Measurements from ENCODE around the gene AHRR.
"Not testable (repeated sequence)": the region's sequence is repeated elsewhere in the genome, so short reads cannot be mapped to it uniquely, and the experiment has no call there.

AHRR gene
- total RNA-seq: 0.19 to 5.7 (median 0.27) reads per million in 3 experiments

DNA sequence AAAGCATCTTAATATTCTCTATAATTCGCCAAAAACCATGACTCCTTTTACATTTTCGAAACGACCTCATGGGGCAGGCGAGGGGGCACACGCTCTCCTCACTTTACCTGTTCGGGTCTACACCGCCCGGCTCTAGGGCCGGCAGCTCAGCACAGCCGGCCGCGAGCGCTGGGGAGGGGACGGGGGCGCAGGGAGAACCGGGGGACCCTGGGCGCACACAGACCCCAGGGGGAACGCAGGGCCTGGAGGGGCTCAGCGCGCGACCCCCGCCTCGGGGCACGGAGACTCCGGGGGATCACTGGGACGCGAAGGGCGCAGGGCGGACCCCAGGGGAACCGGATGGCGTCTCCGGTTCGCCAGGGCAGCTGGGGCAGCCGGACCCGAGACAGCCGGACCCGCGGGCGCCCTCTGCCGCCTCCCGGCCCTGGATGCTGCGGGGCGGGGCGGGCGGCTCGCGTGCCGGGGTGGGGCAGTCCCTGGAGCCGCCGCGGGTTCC lies at the start of gene AHRR:
AHRR (plus strand) TSS at position 485 of the 496 bp plus-strand sequence. CDS start 22,189 bp downstream, outside the sequence.
- DNase-seq: no peak

DNA sequence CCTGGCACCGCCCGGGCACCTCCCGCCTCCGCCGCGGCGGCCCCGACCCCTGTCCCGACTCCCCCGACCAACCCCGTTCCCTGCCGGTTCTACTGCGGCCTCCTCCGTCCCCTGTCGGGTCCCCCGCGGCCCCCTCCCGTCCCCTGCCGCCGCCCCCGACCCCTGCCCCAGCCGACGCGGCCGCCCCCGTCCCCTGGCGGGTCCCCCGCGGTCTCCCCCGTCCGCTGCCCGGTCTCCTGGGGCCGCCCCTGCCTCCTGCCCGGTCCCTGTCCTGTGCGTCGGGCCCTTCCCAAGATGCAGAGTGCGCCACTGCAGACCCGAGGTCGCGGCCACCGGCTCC lies 49.7 kb upstream of the AHRR start:
- not testable (repeated sequence) for DNase-seq

DNA sequence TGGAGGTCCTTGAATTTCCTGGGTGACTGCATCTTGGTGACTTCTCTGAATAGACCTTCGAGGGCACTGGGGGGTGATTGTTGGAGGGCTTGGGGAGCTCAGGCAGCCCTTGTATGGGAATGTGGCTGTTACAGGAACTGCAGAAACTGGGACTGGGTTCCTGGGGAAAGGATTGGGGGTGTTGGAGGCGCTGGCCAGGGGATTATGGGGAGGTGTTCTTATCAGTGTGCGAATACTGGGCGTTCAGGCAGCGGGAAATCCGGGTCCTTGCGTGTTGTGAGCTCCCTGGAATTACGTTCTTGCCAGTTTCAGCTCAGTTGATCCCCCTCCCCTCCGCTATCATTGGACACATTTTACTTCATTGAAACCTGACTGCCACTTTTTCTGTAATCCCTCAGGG lies 48.4 kb upstream of the AHRR start:
- not testable (repeated sequence) for DNase-seq

DNA sequence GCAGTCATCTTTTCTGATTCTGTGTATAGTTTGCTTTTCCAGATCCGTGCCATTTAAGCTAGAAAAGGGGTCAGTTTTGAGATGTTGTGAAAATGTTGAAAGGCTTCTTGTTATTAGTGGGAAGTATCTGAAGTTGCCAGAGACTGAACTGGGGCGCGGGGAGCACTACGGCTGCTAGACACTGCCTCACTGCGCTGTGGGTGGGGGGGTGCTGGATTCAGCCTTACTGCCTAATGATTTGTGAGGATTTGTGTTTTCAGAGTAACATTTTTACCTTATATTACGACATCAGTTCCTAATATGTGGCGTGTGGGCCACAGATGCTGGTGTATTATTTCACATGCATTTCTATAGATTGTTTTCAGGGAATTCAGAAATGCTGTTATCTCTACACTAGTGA lies 48.0 kb upstream of the AHRR start:
- not testable (repeated sequence) for DNase-seq

DNA sequence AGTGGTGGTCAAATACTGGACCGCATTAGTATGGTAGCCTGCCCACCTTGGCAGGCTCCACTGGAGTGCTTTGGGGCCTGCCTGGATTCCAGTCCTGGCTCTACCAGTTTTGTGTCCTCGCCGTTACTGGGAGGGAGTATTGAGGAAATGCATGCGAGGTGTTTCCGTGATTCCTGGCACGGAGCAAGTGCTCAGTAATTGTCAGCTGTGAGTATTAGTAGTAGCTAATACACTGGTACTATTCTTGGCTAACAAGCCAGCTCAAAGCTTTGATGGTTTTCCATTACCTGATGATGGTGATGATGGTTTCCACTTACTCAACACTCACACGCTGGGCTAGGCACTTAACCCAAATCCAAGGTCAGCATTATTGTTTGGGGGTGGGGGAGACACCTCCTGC lies 47.2 kb upstream of the AHRR start:
- DNase-seq: not testable (repeated sequence)

DNA sequence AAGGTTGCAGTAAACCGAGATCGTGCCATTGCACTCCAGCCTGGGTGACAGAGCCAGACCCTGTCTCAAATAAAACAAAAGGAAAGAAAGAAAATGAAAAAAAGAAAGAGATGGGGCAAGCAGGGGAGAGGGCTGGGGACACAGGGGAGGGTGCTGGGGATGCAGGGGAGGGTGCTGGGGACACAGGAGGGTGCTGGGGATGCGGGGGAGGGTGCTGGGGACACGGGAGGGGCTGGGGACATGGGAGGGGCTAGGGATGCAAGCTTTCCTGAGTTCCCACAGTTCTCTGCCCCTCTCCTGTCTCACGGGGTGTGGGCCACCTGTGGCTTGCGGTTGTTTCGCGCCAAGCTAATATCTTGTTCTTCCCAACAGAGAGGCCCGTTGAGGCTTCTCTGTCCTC lies 42.9 kb upstream of the AHRR start:
- DNase-seq: no peak

DNA sequence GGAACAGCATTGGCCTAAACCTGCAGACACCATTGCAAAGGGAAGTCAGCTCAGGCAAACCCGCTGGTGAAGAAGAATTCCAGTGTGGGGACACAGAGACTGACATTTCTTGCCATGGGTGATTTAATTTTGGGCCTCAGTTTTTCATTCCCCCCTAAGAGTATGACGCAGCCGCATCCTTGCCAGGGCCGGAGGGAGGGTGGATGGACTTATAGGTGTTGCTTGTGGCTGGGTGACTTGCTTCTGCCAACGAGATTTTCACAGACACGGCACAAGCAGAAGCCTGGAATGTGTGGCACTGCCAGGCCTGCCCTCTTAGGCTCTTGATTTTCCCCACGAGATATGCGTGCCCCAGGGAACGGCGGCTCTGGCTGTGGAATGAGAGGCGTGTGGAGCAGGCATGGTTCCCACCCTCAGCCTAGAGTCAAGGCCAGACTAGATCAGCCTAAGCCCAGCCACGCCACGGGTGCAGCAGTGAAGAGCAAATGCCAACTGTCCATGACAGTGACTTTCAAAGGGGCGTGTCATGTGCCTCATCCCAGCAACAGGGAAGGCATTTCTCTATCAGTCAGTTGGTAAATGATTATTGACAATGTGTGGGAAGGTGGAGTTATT lies 42.4 kb upstream of the AHRR start:
- not testable (repeated sequence) for DNase-seq

DNA sequence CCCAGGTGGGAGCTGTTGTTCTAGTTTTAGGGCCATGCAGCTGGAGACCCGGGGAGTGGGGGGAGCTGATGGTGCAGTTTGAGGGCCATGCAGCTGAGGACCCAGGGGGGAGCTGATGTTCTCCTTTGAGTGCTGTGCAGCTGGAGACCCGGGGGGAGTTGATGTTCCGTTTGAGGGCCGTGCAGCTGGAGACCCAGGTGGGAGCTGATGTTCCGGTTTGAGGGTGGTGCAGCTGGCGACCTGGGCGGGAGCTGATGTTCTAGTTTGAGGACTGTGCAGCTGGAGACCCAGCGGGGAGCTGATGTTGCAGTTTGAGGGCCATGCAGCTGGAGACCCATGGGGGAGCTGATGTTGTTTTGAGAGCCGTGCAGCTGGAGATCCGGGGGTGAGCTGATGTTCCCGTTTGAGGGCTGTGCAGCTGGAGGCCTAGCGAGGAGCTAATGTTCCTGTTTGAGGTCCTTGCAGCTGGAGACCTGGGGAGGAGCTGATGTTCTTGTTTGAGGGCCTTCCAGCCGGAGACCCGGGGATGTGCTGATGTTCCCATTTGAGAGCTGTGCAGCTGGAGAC lies 35.4 kb upstream of the AHRR start:
- no peak for DNase-seq

DNA sequence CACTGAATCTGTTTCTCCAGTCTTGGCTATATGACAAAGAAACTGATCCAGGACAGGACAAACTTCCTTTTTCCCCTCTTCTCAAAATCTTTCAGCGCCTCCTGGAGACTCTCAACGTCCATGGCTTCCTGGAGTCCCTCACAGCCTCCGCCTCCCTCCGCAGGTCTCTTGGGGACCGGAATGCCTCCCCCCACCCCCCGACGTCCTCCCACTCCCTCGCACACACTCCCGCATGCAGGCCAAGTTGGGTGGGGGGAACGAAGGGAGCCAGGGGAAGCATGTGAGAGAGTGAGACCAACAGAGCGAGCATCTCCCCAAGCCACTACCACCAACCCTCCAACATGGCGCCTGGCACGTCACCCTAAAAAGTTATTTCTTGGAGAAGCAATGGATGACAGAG lies 31.3 kb upstream of the AHRR start:
- not testable (repeated sequence) for DNase-seq

DNA sequence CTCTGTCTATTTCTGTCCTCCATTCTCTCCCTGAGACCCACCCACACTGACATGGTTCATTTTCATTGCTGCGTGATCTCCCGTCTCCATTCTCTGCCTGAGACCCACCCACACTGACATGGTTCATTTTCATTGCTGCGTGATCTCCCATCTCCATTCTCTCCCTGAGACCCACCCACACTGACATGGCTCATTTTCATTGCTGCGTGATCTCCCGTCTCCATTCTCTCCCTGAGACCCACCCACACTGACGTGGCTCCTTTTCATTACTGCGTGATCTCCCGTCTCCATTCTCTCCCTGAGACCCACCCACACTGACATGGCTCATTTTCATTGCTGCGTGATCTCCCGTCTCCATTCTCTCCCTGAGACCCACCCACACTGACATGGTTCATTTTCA lies 30.2 kb upstream of the AHRR start:
- DNase-seq: not testable (repeated sequence)

DNA sequence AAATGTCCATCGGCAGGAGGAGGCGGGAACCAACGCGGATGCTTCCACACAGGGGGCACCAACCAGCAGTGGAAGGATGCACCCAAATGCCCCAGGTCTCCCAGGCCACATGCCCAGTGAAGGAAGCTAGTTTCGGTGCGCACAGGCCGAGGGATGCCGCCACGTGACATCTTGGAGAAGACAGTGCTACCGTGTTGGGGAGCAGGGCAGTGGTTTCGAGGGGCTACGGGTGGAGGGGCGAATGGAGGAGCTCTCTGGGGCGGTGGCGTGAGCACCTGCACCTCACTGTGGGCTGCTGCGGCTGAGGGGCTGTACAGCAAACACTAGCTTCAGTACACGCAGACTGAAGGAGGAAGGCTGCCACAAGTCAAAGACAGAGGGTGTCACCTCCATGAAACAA lies 26.7 kb upstream of the AHRR start:
- DNase-seq: not testable (repeated sequence)

DNA sequence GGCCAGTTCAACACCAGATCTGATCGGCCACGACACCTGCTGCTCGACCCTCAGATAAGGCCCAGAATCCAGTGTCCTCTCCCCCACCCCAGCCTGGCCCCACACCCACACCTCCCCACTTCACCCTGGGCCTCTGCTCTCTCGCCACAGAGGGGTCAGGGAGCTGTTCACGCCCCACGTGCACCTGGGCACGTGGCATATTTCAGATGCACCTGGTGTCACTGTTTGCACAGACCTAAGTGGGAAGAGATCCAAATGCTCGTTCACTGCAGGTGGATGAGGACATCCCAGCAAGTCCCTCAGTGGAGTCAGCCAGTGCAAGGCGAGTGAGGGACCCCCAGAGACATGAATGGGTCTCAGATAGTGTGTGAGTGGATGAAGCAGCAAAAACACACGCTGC lies 25.3 kb upstream of the AHRR start:
- DNase-seq: not testable (repeated sequence)

DNA sequence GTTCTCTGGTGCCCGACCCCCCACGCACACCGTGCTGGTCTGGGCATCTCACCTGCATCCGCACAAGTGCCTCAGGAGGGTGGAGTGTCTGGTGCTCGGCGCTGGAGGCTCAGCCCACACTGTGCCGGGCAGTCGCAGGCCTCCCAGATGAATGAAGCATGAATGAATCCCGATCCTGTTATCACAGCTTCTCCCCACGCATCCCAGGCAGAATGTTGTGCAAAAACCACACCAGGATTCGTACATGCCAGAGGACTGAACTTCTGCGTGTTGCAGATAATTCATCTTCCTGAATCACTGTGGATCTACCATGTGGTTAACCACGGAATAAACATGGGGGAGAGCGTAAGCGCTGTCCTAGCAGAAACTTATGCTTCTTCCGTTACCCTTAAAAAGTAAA lies 24.6 kb upstream of the AHRR start:
- DNase-seq: peak; percentile 31

DNA sequence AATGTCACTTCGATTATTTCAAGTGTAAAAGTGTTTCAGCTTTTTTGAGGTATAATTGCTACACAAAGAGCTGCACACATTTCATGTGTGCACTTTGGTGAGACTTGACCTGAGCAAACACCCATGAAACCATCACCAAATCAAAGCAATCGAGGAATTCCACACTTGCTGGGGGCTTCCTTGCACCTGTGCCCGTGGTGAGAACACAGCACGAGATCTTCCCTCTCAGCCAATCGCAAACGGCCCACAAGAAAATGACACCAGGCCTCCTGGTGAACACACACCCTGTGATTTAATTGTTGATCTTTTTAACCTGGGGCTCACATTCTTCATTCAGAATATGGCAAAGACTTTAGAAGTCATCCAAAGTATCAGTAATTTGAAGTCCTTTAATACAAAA lies 24.1 kb upstream of the AHRR start:
- DNase-seq: not testable (repeated sequence)

DNA sequence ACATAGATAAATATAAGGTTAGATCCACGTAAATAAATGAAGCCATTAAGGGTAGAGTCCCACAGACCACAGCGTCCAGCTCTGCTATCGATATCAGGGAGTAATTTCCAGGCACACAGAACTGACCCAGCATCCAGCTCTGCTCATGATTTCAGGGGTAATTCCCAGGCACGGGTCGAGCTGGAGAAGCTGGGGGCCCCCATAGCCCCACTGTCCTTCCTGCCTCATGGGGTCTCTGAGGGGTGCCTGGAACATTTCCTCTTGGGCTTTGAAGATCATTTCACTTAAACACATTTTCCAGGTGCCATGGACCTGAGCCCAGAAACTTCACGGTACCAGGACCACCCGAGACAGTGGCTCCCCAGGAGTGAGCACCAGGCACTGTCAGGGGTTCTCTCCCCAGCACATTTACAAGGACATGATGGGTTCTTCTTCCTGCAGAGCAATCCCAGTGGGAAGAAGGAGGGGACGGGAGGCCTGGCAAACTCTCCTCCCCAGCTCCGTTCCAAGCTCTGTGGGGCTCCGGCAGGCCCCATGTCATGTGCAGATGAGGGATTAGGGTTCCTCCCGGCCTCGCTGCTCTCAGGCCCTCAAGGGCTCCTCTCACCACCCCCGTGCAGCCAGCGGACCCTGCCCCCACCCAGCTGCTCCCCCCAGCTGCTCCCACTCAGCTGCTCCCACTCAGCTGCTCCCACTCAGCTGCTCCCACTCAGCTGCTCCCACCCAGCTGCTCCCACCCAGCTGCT lies 23.4 kb upstream of the AHRR start:
- not testable (repeated sequence) for DNase-seq

DNA sequence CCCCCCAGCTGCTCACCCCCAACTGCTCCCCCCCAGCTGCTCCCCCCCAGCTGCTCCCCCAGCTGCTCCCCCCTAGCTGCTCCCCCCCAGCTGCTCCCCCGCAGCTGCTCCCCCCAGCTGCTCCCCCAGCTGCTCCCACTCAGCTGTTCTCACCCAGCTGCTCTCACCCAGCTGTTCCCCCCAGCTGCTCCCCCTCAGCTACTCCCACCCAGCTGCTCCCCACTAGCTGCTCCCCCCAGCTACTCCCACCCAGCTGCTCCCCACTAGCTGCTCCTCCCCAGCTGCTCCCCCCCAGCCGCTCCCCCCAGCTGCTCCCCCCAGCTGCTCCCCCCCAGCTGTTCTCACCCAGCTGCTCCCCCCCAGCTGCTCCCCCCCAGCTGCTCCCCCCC lies 22.8 kb upstream of the AHRR start:
- DNase-seq: no peak

DNA sequence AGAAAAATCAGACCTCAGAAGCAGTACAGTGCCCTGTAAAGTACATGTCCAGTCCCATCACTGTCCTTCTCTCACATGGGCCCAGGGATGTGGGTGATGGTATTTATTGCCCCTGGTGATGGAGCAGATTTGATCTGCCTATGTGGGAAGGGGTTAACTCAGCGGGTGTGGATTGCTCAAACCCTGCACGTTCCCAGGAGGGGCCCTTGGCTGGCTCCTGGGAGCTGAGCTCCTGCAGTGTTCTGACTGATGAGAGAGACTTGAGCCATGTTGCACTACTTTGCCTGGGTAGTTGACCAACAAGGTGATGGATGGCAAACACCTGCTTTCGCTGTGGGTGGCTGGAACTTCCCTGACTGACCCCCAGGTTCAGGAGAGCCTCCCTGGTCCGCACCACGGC lies 21.6 kb upstream of the AHRR start:
- not testable (repeated sequence) for DNase-seq

DNA sequence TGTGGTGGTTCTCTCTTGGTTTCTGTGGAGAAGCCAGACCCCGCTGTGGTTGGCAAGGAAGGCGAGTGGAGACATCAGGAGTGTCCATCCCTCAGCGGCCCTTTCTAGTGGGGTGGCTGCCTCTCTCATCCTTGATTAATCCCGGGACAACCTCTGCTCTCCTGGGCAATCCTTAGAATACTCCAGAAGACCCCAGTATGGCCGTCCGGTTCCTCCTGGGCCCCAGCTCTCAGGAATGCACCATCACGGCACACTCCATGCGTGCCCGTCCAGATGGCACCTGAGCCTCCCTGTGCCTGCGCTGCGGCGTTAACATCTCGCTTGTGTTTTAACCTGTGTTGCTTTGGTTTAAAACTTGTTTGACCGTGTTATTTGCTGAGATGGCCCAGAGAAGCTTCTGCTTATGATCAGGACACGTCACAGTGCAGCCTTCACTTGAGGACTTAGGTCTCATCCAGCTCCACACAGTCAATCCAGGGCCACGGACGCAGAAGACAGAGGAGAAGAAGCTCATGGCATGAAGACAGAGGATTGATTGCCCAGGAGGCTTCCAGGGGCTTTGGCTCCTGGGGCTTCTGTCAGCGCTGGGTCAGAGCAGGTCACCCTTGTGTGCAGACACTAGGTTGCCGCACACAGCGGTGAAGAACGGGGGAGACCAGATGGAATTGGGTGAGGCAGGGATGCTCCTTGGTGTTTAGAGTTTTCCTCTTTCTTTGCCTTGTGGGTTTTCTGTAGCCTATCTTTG lies 20.7 kb upstream of the AHRR start:
- DNase-seq: not testable (repeated sequence)

DNA sequence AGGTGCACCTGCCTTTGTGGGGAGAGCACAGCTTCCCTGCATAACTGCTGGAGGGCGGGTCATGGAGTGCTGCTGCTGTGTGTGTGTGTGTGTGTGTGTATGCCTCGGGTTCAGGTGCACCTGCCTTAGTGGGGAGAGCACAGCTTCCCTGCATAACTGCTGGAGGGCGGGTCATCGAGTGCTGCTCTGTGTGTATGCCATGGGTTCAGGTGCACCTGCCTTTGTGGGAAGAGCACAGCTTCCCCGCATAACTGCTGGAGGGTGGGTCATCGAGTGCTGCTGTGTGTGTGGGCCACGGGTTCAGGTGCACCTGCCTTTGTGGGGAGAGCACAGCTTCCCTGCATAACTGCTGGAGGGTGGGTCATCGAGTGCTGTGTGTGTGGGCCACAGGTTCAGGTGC lies 19.1 kb upstream of the AHRR start:
- not testable (repeated sequence) for DNase-seq

DNA sequence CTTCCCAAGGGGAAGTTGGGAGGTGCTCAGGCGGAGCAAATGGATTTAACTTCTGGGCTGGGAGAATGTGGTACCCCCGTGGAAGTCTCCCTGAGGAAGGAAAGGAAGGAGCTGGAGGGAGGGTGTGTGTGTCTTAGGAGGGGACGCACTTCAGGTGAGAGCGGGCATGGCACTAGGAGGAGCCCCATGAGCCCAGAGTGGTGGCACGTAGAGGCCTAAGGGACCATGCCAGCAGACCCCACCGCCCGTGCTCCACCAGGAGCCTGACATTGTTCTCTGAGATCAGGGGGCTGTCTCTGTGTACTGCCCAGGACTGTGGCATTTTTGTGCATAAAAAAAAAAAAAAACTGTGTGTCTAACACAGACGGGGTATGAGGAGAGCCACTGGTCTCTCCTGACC lies 18.5 kb upstream of the AHRR start:
- no peak for DNase-seq

DNA sequence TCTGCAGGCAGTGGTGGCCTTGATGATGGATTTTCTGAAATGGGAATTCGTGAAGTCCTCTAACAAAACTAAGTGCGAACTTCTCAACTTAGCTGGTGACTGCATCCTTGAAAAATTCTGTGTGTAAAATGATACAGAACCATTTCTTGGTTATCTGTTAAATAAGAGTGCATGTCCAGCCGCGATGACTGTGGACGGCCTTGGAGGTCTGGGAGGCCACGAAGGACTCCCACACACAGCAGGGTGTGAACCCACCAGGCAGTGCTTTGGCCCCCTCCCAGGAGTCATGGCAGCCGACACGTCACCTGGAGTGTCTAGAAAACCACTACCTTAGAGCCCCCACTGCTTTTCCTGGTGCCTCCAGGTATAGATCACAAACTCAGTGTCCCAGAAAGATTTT lies 17.8 kb upstream of the AHRR start:
- DNase-seq: not testable (repeated sequence)

DNA sequence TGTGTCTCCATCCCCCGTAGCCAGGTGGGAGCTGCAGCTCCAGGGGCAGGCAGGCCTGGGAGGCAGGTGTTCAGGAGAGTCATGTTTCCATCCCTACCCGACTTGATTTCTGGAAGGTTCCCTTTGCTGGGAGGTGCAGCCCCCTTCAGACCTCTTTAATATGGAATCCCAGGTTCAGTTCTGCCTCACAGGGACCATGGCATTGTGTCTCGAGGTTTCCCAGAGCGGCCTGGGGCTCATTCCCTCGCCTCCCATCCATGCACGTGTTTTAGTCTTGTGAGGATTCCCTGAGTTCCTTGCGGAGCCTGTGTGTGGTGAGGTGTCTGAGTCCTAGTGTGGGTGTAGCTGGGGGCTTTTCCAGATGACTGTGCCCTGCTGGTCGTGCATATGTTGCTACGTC lies 16.5 kb upstream of the AHRR start:
- DNase-seq: no peak

DNA sequence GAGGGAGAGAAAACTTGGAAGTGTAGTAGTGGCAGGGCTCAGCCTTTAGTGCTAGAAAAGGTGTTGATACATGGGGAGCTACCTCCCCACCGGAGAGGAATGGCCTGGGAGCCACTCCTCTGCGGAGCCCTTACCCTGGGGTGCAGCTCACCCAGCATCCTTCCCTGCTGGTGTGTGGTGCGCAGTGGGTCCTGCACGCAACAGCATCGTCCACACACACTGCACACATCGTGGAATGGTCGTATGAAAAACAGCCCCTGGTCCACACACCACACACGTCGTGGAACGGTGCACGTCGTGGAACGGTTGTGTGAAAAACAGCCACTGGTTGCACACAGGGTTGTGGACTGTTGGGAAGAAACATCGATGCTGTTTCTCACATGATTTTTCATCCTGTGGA lies 16.1 kb upstream of the AHRR start:
- no peak for DNase-seq
